IMR-90 (cell line): ENCODE data around the gene CYYR1. TPM values are rescaled to one million over a fixed set of nuclear protein-coding genes. Genes with fewer than 3 reads are reported as not detected.

ENCODE experiments used
- ATAC-seq: fragments of 200-7000 bp; cut with Tn5 transposase; 2 replicates; pipeline ENCODE4 v1.9.1; 2020; ENCODE audit warnings: low read depth, mild to moderate bottlenecking, moderate library complexity
- BruUV-seq: library from RNA; stranded (reverse); fragments of 400-500 nt; replicated peaks from 2 replicates; lab custom pipeline; 2021; lab: Mats Ljungman, UMichigan
- CTCF ChIA-PET: fragments of 300-600 bp; formaldehyde crosslinking; extraction: SDS; loops from one replicate; lab custom pipeline; 2021; ENCODE audit warnings: antibody characterized with exemption; lab: Yijun Ruan, JAX
- POLR2A ChIA-PET: fragments of 300-600 bp; sonication (Branson Sonifier 250); formaldehyde crosslinking; loops from one replicate; lab custom pipeline; 2022; ENCODE audit warnings: antibody characterized with exemption; ENCODE audit not compliant: unreplicated experiment; lab: Charles Lee
- DNase-seq: peaks from one replicate; pipeline ENCODE4 v3.0.0; 2013
- H2AFZ ChIP-seq: replicated peaks from 2 replicates; pipeline ENCODE3; 2013; ENCODE audit warnings: low read length, mild to moderate bottlenecking; ENCODE audit not compliant: poor library complexity
- H2AK5ac ChIP-seq: 2 replicates; pipeline ENCODE4 v1.6.1; 2013; ENCODE audit warnings: low read depth, low read length, inconsistent platforms
- H2AK9ac ChIP-seq: replicated peaks from 2 replicates; pipeline ENCODE3; 2013; ENCODE audit warnings: mild to moderate bottlenecking, low read depth, low read length, moderate library complexity; ENCODE audit not compliant: poor library complexity
- H2BK120ac ChIP-seq: 2 replicates; pipeline ENCODE4 v1.6.1; 2013; ENCODE audit warnings: low read depth, low read length, inconsistent platforms
- H2BK15ac ChIP-seq: 3 replicates; pipeline ENCODE4 v1.6.1; 2013; ENCODE audit warnings: low read depth, low read length, inconsistent platforms
- H2BK20ac ChIP-seq: 2 replicates; pipeline ENCODE4 v1.6.1; 2013; ENCODE audit warnings: low read depth, mild to moderate bottlenecking, inconsistent platforms, low read length, moderate library complexity
- H2BK5ac ChIP-seq: 2 replicates; pipeline ENCODE4 v1.6.1; 2013; ENCODE audit warnings: mild to moderate bottlenecking, low read depth, low read length, inconsistent platforms; ENCODE audit not compliant: poor library complexity, severe bottlenecking
- H3K14ac ChIP-seq: replicated peaks from 2 replicates; pipeline ENCODE4 v1.6.1; 2013; ENCODE audit warnings: low read depth, low read length, inconsistent platforms
- H3K18ac ChIP-seq: 2 replicates; pipeline ENCODE4 v1.6.1; 2013; ENCODE audit warnings: low read depth, low read length, control low read depth
- H3K23ac ChIP-seq: 2 replicates; pipeline ENCODE4 v1.6.1; 2013; ENCODE audit warnings: low read depth, low read length, inconsistent platforms
- H3K27ac ChIP-seq: 2 replicates; pipeline ENCODE4 v1.5.1; 2013; ENCODE audit warnings: mild to moderate bottlenecking, control low read depth, low read length; ENCODE audit not compliant: insufficient read depth
- H3K27me3 ChIP-seq: 2 replicates; pipeline ENCODE4 v1.6.1; 2013; ENCODE audit warnings: low read length; ENCODE audit not compliant: control insufficient read depth, insufficient read depth
- H3K36me3 ChIP-seq: 2 replicates; pipeline ENCODE4 v1.6.1; 2013; ENCODE audit warnings: low read length, mixed read lengths; ENCODE audit not compliant: control insufficient read depth, insufficient read depth
- H3K4ac ChIP-seq: 2 replicates; pipeline ENCODE4 v1.6.1; 2013; ENCODE audit warnings: low read depth, low read length, inconsistent platforms
- H3K4me1 ChIP-seq: 2 replicates; pipeline ENCODE4 v1.6.1; 2013; ENCODE audit warnings: low read length, mixed read lengths; ENCODE audit not compliant: control insufficient read depth, insufficient read depth
- H3K4me2 ChIP-seq: 2 replicates; pipeline ENCODE4 v1.6.1; 2013; ENCODE audit warnings: low read depth, mild to moderate bottlenecking, control low read depth, low read length, moderate library complexity
- H3K4me3 ChIP-seq: 2 replicates; pipeline ENCODE4 v1.5.1; 2013; ENCODE audit warnings: low read depth, mild to moderate bottlenecking, control low read depth, low read length, moderate library complexity; ENCODE audit not compliant: insufficient read depth
- H3K56ac ChIP-seq: 2 replicates; pipeline ENCODE4 v1.6.1; 2013; ENCODE audit warnings: low read length, inconsistent platforms; ENCODE audit not compliant: insufficient read depth; ENCODE audit errors: extremely low read depth
- H3K79me1 ChIP-seq, 2 experiments: 2 replicates each; pipeline ENCODE4 v1.6.1; 2013; ENCODE audit warnings: low read length in 2 of 2, inconsistent platforms in 1 of 2, low read depth in 1 of 2
- H3K9ac ChIP-seq: 2 replicates; pipeline ENCODE4 v1.6.1; 2013; ENCODE audit warnings: low read depth, low read length, control low read depth
- H3K9me1 ChIP-seq: 2 replicates; pipeline ENCODE4 v1.6.1; 2013; ENCODE audit warnings: low read length, inconsistent platforms; ENCODE audit not compliant: insufficient read depth
- H3K9me3 ChIP-seq: 2 replicates; pipeline ENCODE4 v1.6.1; 2013; ENCODE audit warnings: low read length; ENCODE audit not compliant: control insufficient read depth, insufficient read depth
- H4K20me1 ChIP-seq: 2 replicates; pipeline ENCODE4 v1.6.1; 2013; ENCODE audit warnings: low read length, inconsistent platforms; ENCODE audit not compliant: insufficient read depth
- H4K5ac ChIP-seq: 2 replicates; pipeline ENCODE4 v1.6.1; 2013; ENCODE audit warnings: mild to moderate bottlenecking, low read depth, low read length, control low read depth
- H4K8ac ChIP-seq, 2 experiments: 2 replicates each; pipeline ENCODE4 v1.6.1; 2013; ENCODE audit warnings: low read depth in 2 of 2, low read length in 2 of 2, control low read depth in 1 of 2, inconsistent platforms in 1 of 2
- H4K91ac ChIP-seq: 2 replicates; pipeline ENCODE4 v1.6.1; 2013; ENCODE audit warnings: low read depth, low read length, inconsistent platforms; ENCODE audit not compliant: insufficient read depth
- BHLHE40 ChIP-seq: fragments of 150-350 bp; IDR thresholded peaks from 2 replicates; pipeline ENCODE4 v1.6.1; 2016; ENCODE audit warnings: mild to moderate bottlenecking, low read depth, low read length
- CEBPB ChIP-seq: IDR thresholded peaks from 2 replicates; pipeline ENCODE4 v1.6.1; 2012; ENCODE audit warnings: low read depth, low read length, improper control_type of control experiment
- CHD1 ChIP-seq: IDR thresholded peaks from 2 replicates; pipeline ENCODE4 v1.6.1; 2012; ENCODE audit warnings: low read depth, low read length, improper control_type of control experiment
- CTCF ChIP-seq: conservative IDR thresholded peaks from 2 replicates; pipeline ENCODE4 v1.5.1; 2012; ENCODE audit warnings: mild to moderate bottlenecking, low read depth, low read length, improper control_type of control experiment
- ELK1 ChIP-seq: fragments of 150-350 bp; IDR thresholded peaks from 2 replicates; pipeline ENCODE4 v1.6.1; 2016; ENCODE audit warnings: low read depth, mild to moderate bottlenecking, low read length, moderate library complexity, borderline replicate concordance
- MAFK ChIP-seq: IDR thresholded peaks from 2 replicates; pipeline ENCODE4 v1.6.1; 2012; ENCODE audit warnings: low read depth, low read length, improper control_type of control experiment
- MAZ ChIP-seq: IDR thresholded peaks from 2 replicates; pipeline ENCODE4 v1.6.1; 2012; ENCODE audit warnings: low read depth, mild to moderate bottlenecking, low read length, improper control_type of control experiment, moderate library complexity, borderline replicate concordance
- MXI1 ChIP-seq: IDR thresholded peaks from 2 replicates; pipeline ENCODE4 v1.6.1; 2012; ENCODE audit warnings: low read depth, mild to moderate bottlenecking, low read length, moderate library complexity, borderline replicate concordance
- NFE2L2 ChIP-seq: fragments of 150-350 bp; IDR thresholded peaks from 2 replicates; pipeline ENCODE4 v1.6.1; 2016; ENCODE audit warnings: low read depth, mild to moderate bottlenecking, low read length
- POLR2A ChIP-seq: IDR thresholded peaks from 2 replicates; pipeline ENCODE4 v1.6.1; 2012; ENCODE audit warnings: mild to moderate bottlenecking, low read depth, low read length
- RAD21 ChIP-seq: IDR thresholded peaks from 2 replicates; pipeline ENCODE4 v1.6.1; 2012; ENCODE audit warnings: low read length, improper control_type of control experiment
- RCOR1 ChIP-seq: IDR thresholded peaks from 2 replicates; pipeline ENCODE4 v1.6.1; 2012; ENCODE audit warnings: mild to moderate bottlenecking, low read length, improper control_type of control experiment; ENCODE audit not compliant: insufficient replicate concordance
- RFX5 ChIP-seq: IDR thresholded peaks from 2 replicates; pipeline ENCODE4 v1.8.0; 2012; ENCODE audit warnings: low read depth, mild to moderate bottlenecking, low read length, moderate library complexity
- SMC3 ChIP-seq: fragments of 150-350 bp; IDR thresholded peaks from 2 replicates; pipeline ENCODE4 v1.6.1; 2016; ENCODE audit warnings: low read depth, mild to moderate bottlenecking, antibody characterized with exemption, low read length, moderate library complexity
- USF2 ChIP-seq: fragments of 150-350 bp; IDR thresholded peaks from 2 replicates; pipeline ENCODE4 v1.6.1; 2017; ENCODE audit warnings: mild to moderate bottlenecking, antibody characterized with exemption, low read length, low read depth
- WGBS, 2 experiments: methylation state at CpG; one replicate each; pipeline versions ENCODE4 v1.1.5 to v1.1.7; 2013; ENCODE audit warnings: missing lambda C conversion rate in 2 of 2; ENCODE audit not compliant: insufficient read length in 1 of 2; ENCODE audit errors: extremely low coverage in 2 of 2; 5-methylcytosine and 5-hydroxymethylcytosine counted together
- dilution Hi-C: fragments of 300-500 bp; cut with HindIII; formaldehyde crosslinking; loops from one replicate; pipeline ENCODE4 v1.14.3; 2018; ENCODE audit warnings: low sequenced_read_pairs; ENCODE audit not compliant: unreplicated experiment
- in situ Hi-C: fragments of 300-500 bp; cut with MboI; formaldehyde crosslinking; loops from 3 replicates; pipeline ENCODE4 v1.14.3; 2019; ENCODE audit warnings: low sequenced_read_pairs, inconsistent platforms, mixed read lengths
- intact Hi-C: fragments of 100-400 bp; cut with micrococcal nuclease; formaldehyde crosslinking; loops from 2 replicates; pipeline ENCODE4 v1.10.0; 2022
- polyA plus RNA-seq, 3 experiments: library from polyadenylated mRNA; depleted of rRNA; stranded (reverse); fragments of >200 nt; gene quantifications; 2 replicates each; pipeline ENCODE4 v1.2.3, GENCODE V29; 2012; ENCODE audit warnings: low replicate concordance in 1 of 3
- total RNA-seq: library from RNA; depleted of rRNA; stranded (reverse); fragments of >200 nt; gene quantifications from 2 replicates; pipeline ENCODE4 v1.2.3, GENCODE V29; 2012

CYYR1 gene
- total and polyA plus RNA-seq, 2 of the 4 experiments (the other 2 are of a cell fraction), result not detected

GRCh38 chr21:26565111-26565510 lies 8.0 kb downstream of the CYYR1 start:
- H2AK5ac ChIP-seq, result no peak overlapping the region
- no peak overlapping the region for H3K27ac ChIP-seq
- H3K4me3 ChIP-seq, result no peak overlapping the region
- H3K14ac ChIP-seq, result no peak overlapping the region
- H3K23ac ChIP-seq, result no peak overlapping the region
- no peaks in the 10 kb centered on the region for H3K9me1 ChIP-seq
- dilution Hi-C loops (no loop called here), in situ Hi-C loops (no loop called here), intact Hi-C loops (no loop called here)
- no peak overlapping the region for H3K4me2 ChIP-seq
- H3K9ac ChIP-seq, result no peak overlapping the region
- no peak overlapping the region for H4K8ac ChIP-seq
- POLR2A ChIA-PET, result interaction anchor here (0.6 kb wide), 1 partner anchor 1477 kb away, joined by 3 read pairs; no protein-coding TSS in a partner anchor
- no peak for TF ChIP-seq ELK1
- TF ChIP-seq CTCF, result no peak
- no peak for TF ChIP-seq SMC3
- no peak for TF ChIP-seq NFE2L2
- TF ChIP-seq CHD1, result no peak
- no peak for TF ChIP-seq MAFK
- TF ChIP-seq RAD21, result no peak
- no peak for TF ChIP-seq BHLHE40
- TF ChIP-seq RCOR1, result no peak
- no peak for TF ChIP-seq RFX5
- TF ChIP-seq CEBPB, result no peak
- no peak for TF ChIP-seq USF2
- TF ChIP-seq MAZ, result no peak
- TF ChIP-seq POLR2A, result no peak
- no peak for TF ChIP-seq MXI1
- H2AFZ ChIP-seq, result no peak overlapping the region
- no peaks in the 10 kb centered on the region for H3K4me1 ChIP-seq
- no peak overlapping the region for H2BK15ac ChIP-seq
- H3K56ac ChIP-seq, result no peak overlapping the region
- no peak overlapping the region for H3K4ac ChIP-seq
- H3K79me1 ChIP-seq, result no peaks in the 10 kb centered on the region
- no peaks in the 10 kb centered on the region for H3K36me3 ChIP-seq
- BruUV-seq, result no TSS peak
- H2BK5ac ChIP-seq, result no peak overlapping the region
- no peak overlapping the region for H2BK20ac ChIP-seq
- H2BK120ac ChIP-seq, result no peak overlapping the region
- H4K5ac ChIP-seq, result no peak overlapping the region
- no peak overlapping the region for H4K91ac ChIP-seq
- no peak overlapping the region for H3K18ac ChIP-seq
- 76% methylated on average over 2 of the region's 6 CpGs; no CpG with 5 or more reads in 1 of the 2 experiments for WGBS, 2 experiments
- CTCF ChIA-PET, result interaction anchor here (0.8 kb wide), 1 partner anchor 33 kb away, joined by 3 read pairs; no protein-coding TSS in a partner anchor
- ATAC-seq (no peak), DNase-seq (no peak)
- no peaks in the 10 kb centered on the region for H3K9me3 ChIP-seq
- no peaks in the 10 kb centered on the region for H4K20me1 ChIP-seq
- no peak overlapping the region for H2AK9ac ChIP-seq
- H3K27me3 ChIP-seq, result no peaks in the 10 kb centered on the region
